Measurements from ENCODE around the gene ZSCAN10.

DNA sequence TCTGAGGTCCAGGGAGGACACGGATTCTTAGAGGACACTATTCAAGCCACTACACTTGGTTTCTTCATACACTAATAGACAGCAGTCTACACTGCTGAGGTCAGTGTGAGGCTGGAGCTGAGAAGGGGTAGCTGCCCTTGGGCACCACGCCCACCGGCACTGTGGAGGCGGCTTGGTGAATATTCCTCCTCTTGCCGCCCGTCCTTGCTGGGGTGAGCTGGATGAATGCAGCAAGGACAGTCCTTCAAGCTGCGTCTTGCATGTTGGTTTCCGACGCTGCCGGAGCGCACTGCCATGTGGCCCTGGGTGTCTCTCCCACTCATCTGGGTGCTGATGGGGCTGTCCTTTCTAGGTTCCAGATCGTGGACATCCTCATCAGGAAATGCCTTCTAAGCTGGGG, 15.9 kb upstream of the ZSCAN10 start:
- TF ChIP-seq POLR2AphosphoS5 (IDR thresholded peaks at IDR 0.05; ENCODE audit: borderline replicate concordance, low read depth, low read length): no peak
- TF ChIP-seq EZH2 (IDR thresholded peaks at IDR 0.05): no peak
- TF ChIP-seq FOXP2 (optimal IDR thresholded peaks at IDR 0.05; ENCODE audit: control extremely low read depth, extremely low read length, insufficient read depth): no peak

Measured in SK-N-MC (cell line).